Epithelial cell of esophagus (primary cell): ENCODE measurements around the gene HERC2.
A peak's percentile ranks its signal among the peaks of the same experiment; 100 is the strongest.
"Not testable (repeated sequence)": the region's sequence is repeated elsewhere in the genome, so short reads cannot be mapped to it uniquely, and the experiment has no call there.

Source experiments
- DNase-seq: peaks from one replicate; pipeline ENCODE4 v3.0.0; 2010; ENCODE audit warnings: low read depth
- H3K4me3 ChIP-seq: 2 replicates; pipeline ENCODE4 v1.5.1; 2011; ENCODE audit warnings: mild to moderate bottlenecking, low read length, control low read depth
- CTCF ChIP-seq: IDR thresholded peaks from 2 replicates; pipeline ENCODE4 v1.5.1; 2011; ENCODE audit warnings: low read depth, mild to moderate bottlenecking, low read length, control low read depth, inconsistent platforms; ENCODE audit not compliant: insufficient read depth; ENCODE audit errors: missing control alignments

HERC2 gene

GRCh38 chr15:28289694-28290463 lies 32.1 kb downstream of the HERC2 start:
- DNase-seq: peak; percentile 18
- no peak for TF ChIP-seq CTCF
- no peak overlapping the region for H3K4me3 ChIP-seq

- not testable (repeated sequence) for DNase-seq, H3K4me3 ChIP-seq
These were observed 32.9 kb downstream of the HERC2 start for GRCh38 chr15:28288830-28289693.

- H3K4me3 ChIP-seq, DNase-seq: not testable (repeated sequence)
These were observed 35.3 kb downstream of the HERC2 start for GRCh38 chr15:28286659-28287058.

GRCh38 chr15:28286031-28286430 lies 35.9 kb downstream of the HERC2 start:
- H3K4me3 ChIP-seq: no peak overlapping the region
- DNase-seq: no peak
- no peak for TF ChIP-seq CTCF

- DNase-seq: no peak
- no peak overlapping the region for H3K4me3 ChIP-seq
- no peak for TF ChIP-seq CTCF
These were observed 40.1 kb downstream of the HERC2 start for GRCh38 chr15:28281876-28282275.

GRCh38 chr15:28274635-28275034 lies 47.3 kb downstream of the HERC2 start:
- no peak for DNase-seq
- no peak overlapping the region for H3K4me3 ChIP-seq
- no peak for TF ChIP-seq CTCF

- no peak for TF ChIP-seq CTCF
- H3K4me3 ChIP-seq: no peak overlapping the region
- no peak for DNase-seq
These were observed 47.9 kb downstream of the HERC2 start for GRCh38 chr15:28273873-28274610.

GRCh38 chr15:28273468-28273867 lies 48.5 kb downstream of the HERC2 start:
- TF ChIP-seq CTCF: peak; percentile 2
- no peak for DNase-seq

More at GRCh38 chr15:28273468-28273867, 48.5 kb downstream of the HERC2 start:
- no peak overlapping the region for H3K4me3 ChIP-seq
